ENCODE measurements around the gene MEGF6.

The MEGF6 gene

GRCh38 chr1:3515272-3515671 lies 96.0 kb downstream of the MEGF6 start:
- Histone ChIP-seq H3K27ac (no peak overlapping the region), H3K4me3 (no peak overlapping the region)
- TF ChIP-seq CTCF (IDR thresholded peaks at IDR 0.05): no peak
- DNase-seq (ENCODE audit: low spot score): no peak

- Histone ChIP-seq H3K27ac (no peak overlapping the region), H3K4me3 (no peak overlapping the region)
- TF ChIP-seq CTCF (IDR thresholded peaks at IDR 0.05): no peak
- no peak for DNase-seq (ENCODE audit: low spot score)
Measured at GRCh38 chr1:3514404-3514803, 96.9 kb downstream of the MEGF6 start.

GRCh38 chr1:3511856-3512255 lies 99.5 kb downstream of the MEGF6 start:
- Histone ChIP-seq H3K4me3 (no peak overlapping the region), H3K27ac (no peak overlapping the region)
- TF ChIP-seq CTCF (IDR thresholded peaks at IDR 0.05): no peak
- DNase-seq (ENCODE audit: low spot score): no peak

- H3K4me3 ChIP-seq: no peak overlapping the region
- H3K27ac ChIP-seq: no peak overlapping the region
- TF ChIP-seq CTCF (IDR thresholded peaks at IDR 0.05): no peak
- no peak for DNase-seq (ENCODE audit: low spot score)
Measured at GRCh38 chr1:3511306-3511705, 100.0 kb downstream of the MEGF6 start.

GRCh38 chr1:3510956-3511250 lies 100.4 kb downstream of the MEGF6 start:
- Histone ChIP-seq H3K27ac (no peak overlapping the region), H3K4me3 (no peak overlapping the region)
- DNase-seq (ENCODE audit: low spot score): no peak
- TF ChIP-seq CTCF (IDR thresholded peaks at IDR 0.05): no peak

GRCh38 chr1:3510136-3510955 lies 101.0 kb downstream of the MEGF6 start:
- no peak for DNase-seq (ENCODE audit: low spot score)
- no peak overlapping the region for H3K4me3 ChIP-seq
- no peak overlapping the region for H3K27ac ChIP-seq
- TF ChIP-seq CTCF (IDR thresholded peaks at IDR 0.05): no peak

- no peak for DNase-seq (ENCODE audit: low spot score)
- Histone ChIP-seq H3K4me3 (no peak overlapping the region), H3K27ac (no peak overlapping the region)
- no peak for TF ChIP-seq CTCF (IDR thresholded peaks at IDR 0.05)
Measured at GRCh38 chr1:3509721-3510120, 101.6 kb downstream of the MEGF6 start.

Measured in coronary artery (tissue), 2 donors.